C4-2B (cell line): ENCODE data around the gene BEAN1.

Experiments used
- H3K27ac ChIP-seq: fragments of 450-650 bp; 2 replicates; pipeline ENCODE4 v1.5.1; 2017
- CTCF ChIP-seq: fragments of 450-650 bp; conservative IDR thresholded peaks from 2 replicates; pipeline ENCODE4 v1.5.1; 2017; ENCODE audit warnings: mild to moderate bottlenecking
- ZFX ChIP-seq: fragments of 450-650 bp; IDR thresholded peaks from 2 replicates; pipeline ENCODE4 v1.6.1; 2017

BEAN1 gene

GRCh38 chr16:66382966-66383299 lies 44.2 kb upstream of the BEAN1 start:
- H3K27ac ChIP-seq = no peak overlapping the region
- TF ChIP-seq ZFX = no peak
- no peak for TF ChIP-seq CTCF

DNA sequence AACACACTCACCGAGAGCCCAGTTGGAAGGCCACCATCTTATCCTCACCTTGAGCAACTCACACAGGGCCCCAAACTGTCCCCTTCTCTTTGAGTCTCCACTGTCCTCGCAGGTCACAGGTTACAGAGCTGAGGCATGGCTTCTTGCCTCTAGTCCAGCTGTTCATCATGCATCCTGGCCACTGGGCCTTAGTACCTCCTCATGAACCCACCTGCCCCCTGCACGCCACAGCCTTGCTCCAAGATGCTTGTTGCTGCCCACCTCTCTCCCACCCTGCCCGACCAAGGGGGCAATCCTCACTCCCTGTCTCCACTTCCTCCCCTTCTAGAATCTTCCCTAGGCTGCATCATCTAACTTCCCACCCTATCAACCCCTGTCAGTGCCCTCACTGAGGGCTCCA lies 43.5 kb upstream of the BEAN1 start:
- H3K27ac ChIP-seq = no peak overlapping the region
- TF ChIP-seq ZFX = no peak
- no peak for TF ChIP-seq CTCF

- no peak overlapping the region for H3K27ac ChIP-seq
- no peak for TF ChIP-seq ZFX
- TF ChIP-seq CTCF = no peak
These were observed 41.7 kb upstream of the BEAN1 start for GRCh38 chr16:66385415-66385814.

DNA sequence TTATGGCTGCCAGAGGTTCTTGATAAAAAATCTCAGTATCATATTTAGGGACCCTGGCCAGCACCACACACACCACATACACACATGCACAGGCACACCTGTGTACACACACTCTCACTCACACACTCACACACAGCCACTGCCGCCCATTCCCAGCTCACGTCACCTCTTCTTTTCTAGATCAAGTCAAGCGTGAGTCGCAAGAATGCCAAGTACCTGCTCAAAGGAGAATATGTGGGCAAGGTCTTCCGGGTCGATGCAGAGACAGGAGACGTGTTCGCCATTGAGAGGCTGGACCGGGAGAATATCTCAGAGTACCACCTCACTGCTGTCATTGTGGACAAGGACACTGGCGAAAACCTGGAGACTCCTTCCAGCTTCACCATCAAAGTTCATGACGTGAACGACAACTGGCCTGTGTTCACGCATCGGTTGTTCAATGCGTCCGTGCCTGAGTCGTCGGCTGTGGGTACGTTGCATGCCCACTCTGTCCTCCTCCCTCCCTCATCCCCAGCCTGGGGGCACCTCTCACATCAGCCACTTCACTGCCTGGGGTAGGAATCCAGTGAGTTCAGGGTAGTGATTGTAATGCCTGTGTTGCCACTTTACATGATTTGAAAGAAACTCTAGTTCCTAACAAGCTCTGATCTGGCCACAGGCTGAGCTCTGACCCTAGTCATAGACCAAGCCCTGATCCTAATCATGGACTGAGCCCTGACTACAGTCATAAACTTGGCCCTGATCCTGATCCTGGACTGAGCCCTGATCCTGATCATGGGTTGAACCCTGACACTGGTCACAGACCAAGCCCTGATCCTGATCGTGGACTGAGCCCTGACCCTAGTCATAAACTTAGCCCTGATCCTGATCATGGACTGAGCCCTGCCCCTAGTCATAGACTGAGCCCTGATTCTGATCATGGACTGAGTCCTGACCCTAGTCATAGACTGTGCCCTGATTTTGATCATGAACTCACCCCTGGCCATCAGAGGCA lies 40.2 kb upstream of the BEAN1 start:
- no peak for TF ChIP-seq ZFX
- no peak for TF ChIP-seq CTCF
- H3K27ac ChIP-seq = no peak overlapping the region

GRCh38 chr16:66387817-66388332 lies 39.2 kb upstream of the BEAN1 start:
- no peak overlapping the region for H3K27ac ChIP-seq
- no peak for TF ChIP-seq CTCF
- no peak for TF ChIP-seq ZFX

DNA sequence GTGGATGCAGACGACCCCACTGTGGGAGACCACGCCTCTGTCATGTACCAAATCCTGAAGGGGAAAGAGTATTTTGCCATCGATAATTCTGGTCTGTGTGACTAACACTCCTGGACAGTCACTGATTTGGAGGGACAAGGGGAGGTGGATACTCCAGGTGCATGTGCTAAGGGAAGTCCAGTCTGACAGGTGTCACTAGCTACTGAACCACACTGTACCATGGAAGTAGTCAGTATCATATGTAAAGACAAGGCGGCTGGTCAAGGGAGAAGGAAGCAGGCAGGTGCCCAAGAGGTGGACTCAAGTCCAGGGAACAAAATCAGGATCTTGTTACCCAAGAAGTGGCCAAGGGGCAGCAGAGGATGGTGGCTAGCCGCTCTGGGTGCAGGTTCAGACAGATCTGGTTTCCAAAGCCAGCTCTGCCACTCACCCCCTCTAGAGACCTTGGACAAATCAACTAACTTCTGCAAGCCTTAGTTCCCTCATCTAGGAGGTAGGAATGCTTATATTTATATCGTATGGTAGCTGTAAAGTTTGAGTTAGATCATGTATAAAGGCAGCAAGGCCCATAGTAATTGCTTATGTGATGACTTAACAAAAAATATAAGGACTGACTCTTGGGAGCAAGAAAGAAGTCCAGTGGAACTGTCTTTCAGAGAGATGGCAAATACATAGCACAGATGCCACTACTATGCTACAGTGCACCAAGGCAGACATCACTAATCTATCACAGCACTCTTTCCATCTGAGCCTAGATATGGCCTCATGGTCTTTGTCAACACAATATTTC lies 38.5 kb upstream of the BEAN1 start:
- H3K27ac ChIP-seq = no peak overlapping the region
- no peak for TF ChIP-seq ZFX
- no peak for TF ChIP-seq CTCF
